ENCODE data around the gene ADGRB3.

GRCh38 chr6:68657374-68658139 lies 22.5 kb downstream of the ADGRB3 start:
- TF ChIP-seq POLR2A (IDR thresholded peaks at IDR 0.05; ENCODE audit: low read length): no peak
- TF ChIP-seq GATA1 (IDR thresholded peaks at IDR 0.05; ENCODE audit: low read depth, low read length): no peak
